ENCODE data around the gene CCNG1.
"Not testable (repeated sequence)": the region's sequence is repeated elsewhere in the genome, so short reads cannot be mapped to it uniquely, and the experiment has no call there.

Gene CCNG1

GRCh38 chr5:163437309-163438182, at the start of gene CCNG1:
CCNG1 (plus strand) TSS chr5:163437595; CDS start chr5:163439257, 1,662 bp downstream.
- DNase-seq: peak; percentile 92 to 94

GRCh38 chr5:163395792-163396191, 41.6 kb upstream of the CCNG1 start:
- no peak for DNase-seq

GRCh38 chr5:163396818-163397340, 40.5 kb upstream of the CCNG1 start:
- peak in 1 of 2 donors; percentile 37 for DNase-seq

GRCh38 chr5:163397354-163397753, 40.0 kb upstream of the CCNG1 start:
- DNase-seq: no peak

- DNase-seq: no peak
Measured at GRCh38 chr5:163399923-163400322, 37.5 kb upstream of the CCNG1 start.

GRCh38 chr5:163401271-163401670, 36.1 kb upstream of the CCNG1 start:
- no peak for DNase-seq

- DNase-seq: no peak
Measured at GRCh38 chr5:163402007-163402406, 35.4 kb upstream of the CCNG1 start.

GRCh38 chr5:163404364-163405173, 32.8 kb upstream of the CCNG1 start:
- DNase-seq: no peak

- no peak for DNase-seq
Measured at GRCh38 chr5:163407034-163407655, 30.2 kb upstream of the CCNG1 start.

- DNase-seq: peak; percentile 58 to 62
Measured at GRCh38 chr5:163408311-163408923, 29.0 kb upstream of the CCNG1 start.

- no peak for DNase-seq
Measured at GRCh38 chr5:163409384-163409783, 28.0 kb upstream of the CCNG1 start.

GRCh38 chr5:163410505-163410904, 26.9 kb upstream of the CCNG1 start:
- DNase-seq: no peak

- not testable (repeated sequence) for DNase-seq
Measured at GRCh38 chr5:163415673-163416072, 21.7 kb upstream of the CCNG1 start.

GRCh38 chr5:163424836-163425235, 12.6 kb upstream of the CCNG1 start:
- no peak for DNase-seq

- DNase-seq: not testable (repeated sequence)
Measured at GRCh38 chr5:163426128-163426527, 11.3 kb upstream of the CCNG1 start.

- DNase-seq: no peak
Measured at GRCh38 chr5:163432544-163432943, 4.9 kb upstream of the CCNG1 start.

GRCh38 chr5:163433271-163433670, 4.1 kb upstream of the CCNG1 start:
- DNase-seq: no peak

- DNase-seq: no peak
Measured at GRCh38 chr5:163434401-163434866, 3.0 kb upstream of the CCNG1 start.

GRCh38 chr5:163436515-163436914, 880 bp upstream of the CCNG1 start:
- no peak for DNase-seq

- no peak for DNase-seq
Measured at GRCh38 chr5:163437011-163437308, 435 bp upstream of the CCNG1 start.

GRCh38 chr5:163439092-163439425, 1.7 kb downstream of the CCNG1 start:
- no peak for DNase-seq

- no peak for DNase-seq
Measured at GRCh38 chr5:163440954-163441353, 3.6 kb downstream of the CCNG1 start.

GRCh38 chr5:163444526-163444925, 7.1 kb downstream of the CCNG1 start:
- no peak for DNase-seq

All from CD4-positive, alpha-beta T cell treated with Interleukin-4 for 1 hour (primary cell).